Testis (tissue), 2 donors: Measurements from ENCODE around the gene SIK3.

ENCODE experiments used
- CTCF ChIP-seq, 3 experiments: fragments of 450-650 bp in 2 of 3; fragments of 200-600 bp in 1 of 3; sonication (generic) in 1 of 3; IDR thresholded peaks; one replicate each; pipeline ENCODE4 v1.5.1; 2016 to 2019; ENCODE audit warnings: antibody characterized with exemption in 3 of 3, mild to moderate bottlenecking in 2 of 3, moderate library complexity in 1 of 3
- POLR2A ChIP-seq: fragments of 450-650 bp; IDR thresholded peaks from one replicate; pipeline ENCODE4 v1.6.1; 2017; ENCODE audit warnings: antibody characterized with exemption, mild to moderate bottlenecking, moderate library complexity

GRCh38 chr11:116865696-116866095, 232.5 kb downstream of the SIK3 start:
- TF ChIP-seq CTCF (IDR thresholded peaks at IDR 0.05): no peak
- TF ChIP-seq POLR2A: no peak
